ENCODE results near the gene SPTSSB. TPM values are rescaled to one million over a fixed set of nuclear protein-coding genes. Genes with fewer than 3 reads are reported as not detected.

Gene SPTSSB
- polyA plus RNA-seq, 2 of the 4 experiments (the other 2 are of a cell fraction) = 0.06 to 0.43 TPM

DNA sequence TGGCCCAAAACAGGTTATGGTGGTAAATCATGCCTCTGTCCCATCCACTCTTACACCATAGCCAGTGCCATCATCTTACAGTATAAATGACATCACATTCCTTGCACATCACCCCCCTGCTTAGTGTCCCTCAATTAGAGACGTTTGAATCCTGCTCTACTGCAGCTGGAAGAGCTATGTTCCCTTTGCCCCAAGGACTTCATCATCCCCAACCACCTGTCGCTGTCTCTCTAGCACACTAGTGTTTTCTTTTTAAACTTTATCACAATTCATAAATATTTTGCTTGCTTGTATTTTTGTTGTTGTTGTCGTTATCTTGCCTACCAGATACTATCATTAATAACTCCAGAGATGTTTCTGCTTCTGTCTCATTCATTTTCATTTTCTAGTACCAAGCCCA lies 28.7 kb downstream of the SPTSSB start:
- Histone ChIP-seq H3K27ac (no peak overlapping the region), H3K4me1 (no peaks in the 10 kb centered on the region), H3K4me3 (no peak overlapping the region), H3K4me2 (no peak overlapping the region), H3K9me3 (no peaks in the 10 kb centered on the region)
- TF ChIP-seq TP53 (CRISPR knock-in tag; IDR thresholded peaks at IDR 0.05) = no peak
- no peak for TF ChIP-seq HEYL (CRISPR knock-in tag; IDR thresholded peaks at IDR 0.05)
- no peak for TF ChIP-seq MYC (IDR thresholded peaks at IDR 0.05; ENCODE audit: borderline replicate concordance, low read length)
- TF ChIP-seq, protein P1, sequence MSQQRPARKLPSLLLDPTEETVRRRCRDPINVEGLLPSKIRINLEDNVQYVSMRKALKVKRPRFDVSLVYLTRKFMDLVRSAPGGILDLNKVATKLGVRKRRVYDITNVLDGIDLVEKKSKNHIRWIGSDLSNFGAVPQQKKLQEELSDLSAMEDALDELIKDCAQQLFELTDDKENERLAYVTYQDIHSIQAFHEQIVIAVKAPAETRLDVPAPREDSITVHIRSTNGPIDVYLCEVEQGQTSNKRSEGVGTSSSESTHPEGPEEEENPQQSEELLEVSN (IDR thresholded peaks at IDR 0.05; ENCODE audit: borderline replicate concordance, low read depth) = no peak
- DNase-seq (ENCODE audit: low read depth in 1 of 2, low spot score in 1 of 2) (no peak), ATAC-seq (no peak), FAIRE-seq (no peak)
- ChIA-PET CTCF (interaction anchor here (0.6 kb wide), 1 partner anchor 310 kb away, joined by 3 read pairs; no protein-coding TSS in a partner anchor), POLR2A (no interaction called here)
- WGBS (ENCODE audit: missing lambda C conversion rate) = 36% methylated on average over 3 of the region's 3 CpGs

DNA sequence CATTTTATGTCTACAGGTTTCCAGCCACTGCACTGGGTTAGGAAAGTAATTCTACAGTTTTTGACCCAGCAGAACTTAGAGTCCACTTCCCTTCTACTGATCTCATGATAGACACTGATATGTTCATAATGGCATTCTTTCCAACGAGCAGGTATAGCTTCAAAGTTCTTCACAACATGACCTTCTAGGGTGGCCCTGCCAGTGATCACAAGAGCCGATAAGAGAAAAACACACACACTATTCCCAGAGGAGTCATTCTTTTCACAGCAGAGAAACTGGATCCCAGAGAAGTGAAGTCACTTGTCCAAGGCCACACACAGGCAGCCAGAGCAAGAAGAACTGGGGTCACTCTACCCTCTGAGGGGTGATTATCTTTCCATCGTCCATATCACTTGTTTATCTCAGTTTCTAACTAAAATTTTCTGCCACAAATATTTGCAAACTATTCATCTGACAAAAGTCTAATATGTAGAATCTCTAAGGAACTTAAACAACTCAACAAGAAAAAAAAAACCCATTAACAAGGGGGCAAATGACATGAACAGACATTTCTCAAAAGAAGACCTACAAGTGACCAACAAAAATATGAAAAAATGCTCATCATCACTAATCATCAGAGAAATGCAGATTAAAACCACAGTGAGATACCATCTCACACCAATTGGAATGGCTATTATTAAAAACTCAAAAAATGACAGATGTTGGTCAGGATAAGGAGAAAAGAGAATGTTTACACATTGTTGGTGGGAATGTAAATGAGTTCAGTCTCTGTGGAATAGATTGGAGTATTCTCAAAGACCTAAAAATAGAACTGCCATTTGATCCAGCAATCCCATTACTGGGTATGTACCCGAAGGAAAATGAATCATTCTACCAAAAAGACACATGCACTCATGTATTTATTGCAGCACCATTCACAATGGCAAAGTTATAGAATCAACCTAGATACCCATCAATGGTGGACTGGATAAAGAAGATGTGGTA lies 31.5 kb downstream of the SPTSSB start:
- Histone ChIP-seq H3K9me3 (no peaks in the 10 kb centered on the region), H3K27ac (no peak overlapping the region), H3K4me3 (no peak overlapping the region), H3K4me1 (no peaks in the 10 kb centered on the region), H3K4me2 (no peak overlapping the region)
- DNase-seq (ENCODE audit: low read depth in 1 of 2, low spot score in 1 of 2) = no peak
- ATAC-seq = no peak
- ChIA-PET CTCF (no interaction called here), POLR2A (no interaction called here)
- WGBS (ENCODE audit: missing lambda C conversion rate) = 25% methylated on average over 4 of the region's 4 CpGs
- no peak for FAIRE-seq
- no peak for TF ChIP-seq ZC3H11A (IDR thresholded peaks at IDR 0.05)
- TF ChIP-seq EHMT2 (IDR thresholded peaks at IDR 0.05; ENCODE audit: low read depth) = no peak
- TF ChIP-seq, protein P2, sequence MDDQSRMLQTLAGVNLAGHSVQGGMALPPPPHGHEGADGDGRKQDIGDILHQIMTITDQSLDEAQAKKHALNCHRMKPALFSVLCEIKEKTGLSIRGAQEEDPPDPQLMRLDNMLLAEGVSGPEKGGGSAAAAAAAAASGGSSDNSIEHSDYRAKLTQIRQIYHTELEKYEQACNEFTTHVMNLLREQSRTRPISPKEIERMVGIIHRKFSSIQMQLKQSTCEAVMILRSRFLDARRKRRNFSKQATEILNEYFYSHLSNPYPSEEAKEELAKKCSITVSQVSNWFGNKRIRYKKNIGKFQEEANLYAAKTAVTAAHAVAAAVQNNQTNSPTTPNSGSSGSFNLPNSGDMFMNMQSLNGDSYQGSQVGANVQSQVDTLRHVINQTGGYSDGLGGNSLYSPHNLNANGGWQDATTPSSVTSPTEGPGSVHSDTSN (IDR thresholded peaks at IDR 0.05) = no peak
- TF ChIP-seq POLR2A (IDR thresholded peaks at IDR 0.05; ENCODE audit: low read length) = no peak
- TF ChIP-seq TP53 (CRISPR knock-in tag; IDR thresholded peaks at IDR 0.05) = no peak

DNA sequence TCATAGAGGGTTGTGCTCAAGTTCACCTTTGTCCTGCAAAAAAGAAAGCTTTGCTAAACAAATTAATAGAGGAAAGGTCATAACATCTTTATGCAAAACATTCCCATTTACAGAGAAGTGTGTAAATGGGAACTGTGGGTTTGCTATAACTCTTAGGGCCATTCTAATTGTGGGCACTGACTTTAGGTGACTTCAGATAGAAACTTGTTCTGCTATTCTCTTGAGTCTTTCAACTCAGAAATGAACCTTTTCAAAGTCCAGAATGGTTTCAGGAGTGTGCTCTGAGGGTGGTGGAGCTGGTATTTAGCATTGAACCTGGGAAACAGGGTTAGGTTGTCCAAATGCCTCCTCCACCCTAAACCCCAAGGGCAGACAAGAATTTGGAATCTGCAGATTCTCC lies 34.0 kb downstream of the SPTSSB start:
- no peaks in the 10 kb centered on the region for H3K9me3 ChIP-seq
- TF ChIP-seq CBX8 (IDR thresholded peaks at IDR 0.05) = no peak
- no peak for TF ChIP-seq EHF (CRISPR knock-in tag; IDR thresholded peaks at IDR 0.05)
- no peak for TF ChIP-seq KDM1A (IDR thresholded peaks at IDR 0.05; ENCODE audit: low read depth)
- TF ChIP-seq JUN (IDR thresholded peaks at IDR 0.05) = no peak
- no peak for TF ChIP-seq TFCP2L1 (CRISPR knock-in tag; IDR thresholded peaks at IDR 0.05)
- TF ChIP-seq BHLHE40 (IDR thresholded peaks at IDR 0.05; ENCODE audit: low read depth, low read length) = no peak
- TF ChIP-seq, protein P3, sequence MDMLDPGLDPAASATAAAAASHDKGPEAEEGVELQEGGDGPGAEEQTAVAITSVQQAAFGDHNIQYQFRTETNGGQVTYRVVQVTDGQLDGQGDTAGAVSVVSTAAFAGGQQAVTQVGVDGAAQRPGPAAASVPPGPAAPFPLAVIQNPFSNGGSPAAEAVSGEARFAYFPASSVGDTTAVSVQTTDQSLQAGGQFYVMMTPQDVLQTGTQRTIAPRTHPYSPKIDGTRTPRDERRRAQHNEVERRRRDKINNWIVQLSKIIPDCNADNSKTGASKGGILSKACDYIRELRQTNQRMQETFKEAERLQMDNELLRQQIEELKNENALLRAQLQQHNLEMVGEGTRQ (IDR thresholded peaks at IDR 0.05) = no peak
- TF ChIP-seq HOXB5 (CRISPR knock-in tag; IDR thresholded peaks at IDR 0.05) = no peak
- TF ChIP-seq CBX2 (IDR thresholded peaks at IDR 0.05; ENCODE audit: borderline replicate concordance, low read depth) = no peak
- TF ChIP-seq, protein P4, sequence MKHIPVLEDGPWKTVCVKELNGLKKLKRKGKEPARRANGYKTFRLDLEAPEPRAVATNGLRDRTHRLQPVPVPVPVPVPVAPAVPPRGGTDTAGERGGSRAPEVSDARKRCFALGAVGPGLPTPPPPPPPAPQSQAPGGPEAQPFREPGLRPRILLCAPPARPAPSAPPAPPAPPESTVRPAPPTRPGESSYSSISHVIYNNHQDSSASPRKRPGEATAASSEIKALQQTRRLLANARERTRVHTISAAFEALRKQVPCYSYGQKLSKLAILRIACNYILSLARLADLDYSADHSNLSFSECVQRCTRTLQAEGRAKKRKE (CRISPR knock-in tag; IDR thresholded peaks at IDR 0.05; ENCODE audit: low read depth) = no peak
- TF ChIP-seq SREBF2 (IDR thresholded peaks at IDR 0.05) = no peak
- no peak for TF ChIP-seq ZFP36 (IDR thresholded peaks at IDR 0.05; ENCODE audit: borderline replicate concordance, partially characterized antibody)
- no peak for TF ChIP-seq RFX5 (IDR thresholded peaks at IDR 0.05)
- no peak for TF ChIP-seq FOSL2 (IDR thresholded peaks at IDR 0.05)
- TF ChIP-seq FOSL2 (CRISPR knock-in tag; IDR thresholded peaks at IDR 0.05) = no peak
- TF ChIP-seq MAFK (IDR thresholded peaks at IDR 0.05; ENCODE audit: partially characterized antibody) = no peak
- CTCF ChIA-PET = no interaction called here
- DNase-seq (ENCODE audit: low read depth in 1 of 2, low spot score in 1 of 2) (no peak), FAIRE-seq (peak; percentile 32), ATAC-seq (no peak)
- H3K4me1 ChIP-seq = peaks cover 6% of the 10 kb centered on the region; the same call in 2 of the 3 replicates
- no peak overlapping the region for H3K4me2 ChIP-seq
- POLR2A ChIA-PET = no interaction called here
- H3K27ac ChIP-seq = no peak overlapping the region
- H3K4me3 ChIP-seq = no peak overlapping the region
